Measurements from ENCODE around the gene NLN.

NLN gene

DNA sequence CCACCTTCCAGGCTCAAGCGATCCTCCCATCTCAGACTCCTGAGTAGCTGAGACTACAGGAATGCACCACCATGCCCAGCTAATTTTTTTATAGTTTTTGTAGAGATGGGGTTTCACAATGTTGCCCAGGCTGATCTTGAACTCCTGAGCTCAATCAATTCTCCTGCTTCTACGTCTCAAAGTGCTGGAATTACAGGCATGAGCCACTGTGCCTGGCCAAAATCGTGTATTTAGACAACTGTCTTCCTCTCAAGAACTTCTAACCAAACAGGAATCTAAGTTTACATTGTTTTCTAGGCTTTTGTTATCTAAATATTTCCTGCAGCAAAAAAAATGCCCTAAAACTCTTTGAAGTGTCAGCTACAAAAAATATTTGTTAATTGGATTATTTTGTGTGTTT lies 78.8 kb downstream of the NLN start:
- H3F3A ChIP-seq (ENCODE audit: insufficient read depth, low read length), result no peaks in the 10 kb centered on the region
- no peak for DNase-seq
- H3K9ac ChIP-seq (ENCODE audit: low read length), result no peak overlapping the region
- H3K79me2 ChIP-seq (ENCODE audit: low read length), result no peaks in the 10 kb centered on the region
- H4K20me1 ChIP-seq (ENCODE audit: insufficient read depth, low read length), result no peaks in the 10 kb centered on the region
- H3K36me3 ChIP-seq (replicated peaks; ENCODE audit: insufficient read depth, low read length), result no peaks in the 10 kb centered on the region
- H3K4me2 ChIP-seq (ENCODE audit: low read depth, low read length), result no peak overlapping the region
- no peak overlapping the region for H3K27ac ChIP-seq (ENCODE audit: low read length)
- peaks cover 10% of the 10 kb centered on the region; the same call in 1 of the 2 replicates for H3K4me1 ChIP-seq (ENCODE audit: low read length)
- H2AFZ ChIP-seq (ENCODE audit: low read length), result no peak overlapping the region
- no peaks in the 10 kb centered on the region for H3K9me2 ChIP-seq (replicated peaks; ENCODE audit: insufficient read depth, low read length)
- H3K9me3 ChIP-seq (replicated peaks; ENCODE audit: insufficient read depth, low read length), result no peaks in the 10 kb centered on the region
- H3K4me3 ChIP-seq (ENCODE audit: low read length), result no peak overlapping the region
- TF ChIP-seq, protein P1, sequence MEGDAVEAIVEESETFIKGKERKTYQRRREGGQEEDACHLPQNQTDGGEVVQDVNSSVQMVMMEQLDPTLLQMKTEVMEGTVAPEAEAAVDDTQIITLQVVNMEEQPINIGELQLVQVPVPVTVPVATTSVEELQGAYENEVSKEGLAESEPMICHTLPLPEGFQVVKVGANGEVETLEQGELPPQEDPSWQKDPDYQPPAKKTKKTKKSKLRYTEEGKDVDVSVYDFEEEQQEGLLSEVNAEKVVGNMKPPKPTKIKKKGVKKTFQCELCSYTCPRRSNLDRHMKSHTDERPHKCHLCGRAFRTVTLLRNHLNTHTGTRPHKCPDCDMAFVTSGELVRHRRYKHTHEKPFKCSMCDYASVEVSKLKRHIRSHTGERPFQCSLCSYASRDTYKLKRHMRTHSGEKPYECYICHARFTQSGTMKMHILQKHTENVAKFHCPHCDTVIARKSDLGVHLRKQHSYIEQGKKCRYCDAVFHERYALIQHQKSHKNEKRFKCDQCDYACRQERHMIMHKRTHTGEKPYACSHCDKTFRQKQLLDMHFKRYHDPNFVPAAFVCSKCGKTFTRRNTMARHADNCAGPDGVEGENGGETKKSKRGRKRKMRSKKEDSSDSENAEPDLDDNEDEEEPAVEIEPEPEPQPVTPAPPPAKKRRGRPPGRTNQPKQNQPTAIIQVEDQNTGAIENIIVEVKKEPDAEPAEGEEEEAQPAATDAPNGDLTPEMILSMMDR (IDR thresholded peaks at IDR 0.05; ENCODE audit: low read length), result no peak
- H3K27me3 ChIP-seq (replicated peaks; ENCODE audit: insufficient read depth, low read length), result no peaks in the 10 kb centered on the region

- Histone ChIP-seq H3K4me3 (ENCODE audit: low read length) (no peak overlapping the region), H3K4me2 (ENCODE audit: low read depth, low read length) (no peak overlapping the region), H3K9ac (ENCODE audit: low read length) (no peak overlapping the region), H3K27me3 (replicated peaks; ENCODE audit: insufficient read depth, low read length) (no peaks in the 10 kb centered on the region), H3F3A (ENCODE audit: insufficient read depth, low read length) (no peaks in the 10 kb centered on the region), H3K4me1 (ENCODE audit: low read length) (peaks cover 10% of the 10 kb centered on the region; the same call in 1 of the 2 replicates), H2AFZ (ENCODE audit: low read length) (no peak overlapping the region), H3K36me3 (replicated peaks; ENCODE audit: insufficient read depth, low read length) (no peaks in the 10 kb centered on the region), H3K79me2 (ENCODE audit: low read length) (no peaks in the 10 kb centered on the region), H3K9me2 (replicated peaks; ENCODE audit: insufficient read depth, low read length) (no peaks in the 10 kb centered on the region), H3K27ac (ENCODE audit: low read length) (no peak overlapping the region), H3K9me3 (replicated peaks; ENCODE audit: insufficient read depth, low read length) (no peaks in the 10 kb centered on the region), H4K20me1 (ENCODE audit: insufficient read depth, low read length) (no peaks in the 10 kb centered on the region)
- TF ChIP-seq, protein P1 (IDR thresholded peaks at IDR 0.05; ENCODE audit: low read length), result no peak
- TF ChIP-seq EZH2phosphoT487 (IDR thresholded peaks at IDR 0.05; ENCODE audit: low read length), result no peak
- no peak for TF ChIP-seq EZH2 (optimal IDR thresholded peaks at IDR 0.05; ENCODE audit: low read depth, low read length)
- DNase-seq, result no peak
Measured at GRCh38 chr5:65801352-65801783, 79.4 kb downstream of the NLN start.

- Histone ChIP-seq H3K27me3 (replicated peaks; ENCODE audit: insufficient read depth, low read length) (no peaks in the 10 kb centered on the region), H3K4me2 (ENCODE audit: low read depth, low read length) (no peak overlapping the region), H3K79me2 (ENCODE audit: low read length) (no peaks in the 10 kb centered on the region), H3K36me3 (replicated peaks; ENCODE audit: insufficient read depth, low read length) (no peaks in the 10 kb centered on the region), H3K9me2 (replicated peaks; ENCODE audit: insufficient read depth, low read length) (no peaks in the 10 kb centered on the region), H4K20me1 (ENCODE audit: insufficient read depth, low read length) (no peaks in the 10 kb centered on the region), H3K9me3 (replicated peaks; ENCODE audit: insufficient read depth, low read length) (no peaks in the 10 kb centered on the region), H3K9ac (ENCODE audit: low read length) (no peak overlapping the region), H3K4me1 (ENCODE audit: low read length) (peaks cover 10% of the 10 kb centered on the region; the same call in 1 of the 2 replicates), H3K4me3 (ENCODE audit: low read length) (no peak overlapping the region), H3F3A (ENCODE audit: insufficient read depth, low read length) (no peaks in the 10 kb centered on the region), H2AFZ (ENCODE audit: low read length) (no peak overlapping the region), H3K27ac (ENCODE audit: low read length) (no peak overlapping the region)
- TF ChIP-seq, protein P1 (IDR thresholded peaks at IDR 0.05; ENCODE audit: low read length), result no peak
- no peak for TF ChIP-seq EZH2phosphoT487 (IDR thresholded peaks at IDR 0.05; ENCODE audit: low read length)
- TF ChIP-seq EZH2 (optimal IDR thresholded peaks at IDR 0.05; ENCODE audit: low read depth, low read length), result no peak
- DNase-seq, result no peak
Measured at GRCh38 chr5:65802080-65802479, 80.1 kb downstream of the NLN start.
